Smooth muscle cell (in vitro differentiated cells): ENCODE results near the gene XRCC3. TPM values are rescaled to one million over a fixed set of nuclear protein-coding genes. Genes with fewer than 3 reads are reported as not detected.

Source experiments
- DNase-seq: peaks from one replicate; lab custom pipeline; 2025; ENCODE audit not compliant: unreplicated experiment; lab: John Stamatoyannopoulos, UW
- H2AFZ ChIP-seq: fragments of 200-600 bp; sonication (generic); 2 replicates; pipeline ENCODE4 v1.6.0; 2016; ENCODE audit warnings: antibody characterized with exemption, low read depth, mild to moderate bottlenecking
- H3F3A ChIP-seq: fragments of 200-600 bp; sonication (generic); 2 replicates; pipeline ENCODE4 v1.6.0; 2017; ENCODE audit warnings: antibody characterized with exemption, low read depth
- H3K27ac ChIP-seq: fragments of 200-600 bp; sonication (generic); 2 replicates; pipeline ENCODE4 v1.5.1; 2016; ENCODE audit warnings: low read depth, mild to moderate bottlenecking
- H3K27me3 ChIP-seq: fragments of 200-600 bp; sonication (generic); 2 replicates; pipeline ENCODE4 v1.6.1; 2016; ENCODE audit warnings: low read depth, mild to moderate bottlenecking
- H3K36me3 ChIP-seq: fragments of 200-600 bp; sonication (generic); 2 replicates; pipeline ENCODE4 v1.5.1; 2016; ENCODE audit warnings: low read depth
- H3K4me1 ChIP-seq: fragments of 200-600 bp; sonication (generic); 2 replicates; pipeline ENCODE4 v1.5.1; 2016; ENCODE audit warnings: low read depth
- H3K4me2 ChIP-seq: fragments of 200-600 bp; sonication (generic); 2 replicates; pipeline ENCODE4 v1.6.0; 2016; ENCODE audit warnings: mild to moderate bottlenecking
- H3K4me3 ChIP-seq: fragments of 200-600 bp; sonication (generic); 2 replicates; pipeline ENCODE4 v1.5.1; 2016; ENCODE audit warnings: mild to moderate bottlenecking
- H3K79me2 ChIP-seq: fragments of 200-600 bp; sonication (generic); 2 replicates; pipeline ENCODE4 v1.6.0; 2016; ENCODE audit warnings: low read depth, mild to moderate bottlenecking
- H3K9ac ChIP-seq: fragments of 200-600 bp; sonication (generic); 2 replicates; pipeline ENCODE4 v1.6.0; 2016; ENCODE audit warnings: low read depth
- H3K9me3 ChIP-seq: fragments of 200-600 bp; sonication (generic); replicated peaks from 2 replicates; pipeline ENCODE4 v1.5.1; 2016; ENCODE audit warnings: low read depth
- H4K20me1 ChIP-seq: fragments of 200-600 bp; sonication (generic); 2 replicates; pipeline ENCODE4 v1.6.0; 2016; ENCODE audit warnings: low read depth
- WGBS: methylation state at CpG from one replicate; pipeline ENCODE4 v1.1.7; 2016; ENCODE audit warnings: low lambda C conversion rate; 5-methylcytosine and 5-hydroxymethylcytosine counted together
- polyA plus RNA-seq: library from polyadenylated mRNA; unstranded; fragments of >200 nt; fragmentation: Nextera tagmentation; extraction: Ambion mirVana; gene quantifications from 2 replicates; pipeline ENCODE4 v1.2.1, GENCODE V29; 2016
- total RNA-seq: library from RNA; depleted of rRNA; stranded (reverse); fragments of >200 nt; gene quantifications from 2 replicates; pipeline ENCODE4 v1.2.3, GENCODE V29; 2014
- TF ChIP-seq, protein P1 (sequence below): fragments of 200-600 bp; sonication (generic); IDR thresholded peaks from 2 replicates; pipeline ENCODE4 v1.5.1; 2017; ENCODE audit warnings: borderline replicate concordance, mild to moderate bottlenecking, antibody characterized with exemption; ENCODE audit not compliant: insufficient read depth, poor library complexity, severe bottlenecking

The XRCC3 gene
- total and polyA plus RNA-seq, 2 experiments from 2014 or later = 8.3 to 10.5 TPM

GRCh38 chr14:103686831-103687485, 28.3 kb downstream of the XRCC3 start:
- peak overlapping the region; percentile 38 for H3K27ac ChIP-seq
- no peak for DNase-seq
- H3K4me3 ChIP-seq = no peak overlapping the region
- H2AFZ ChIP-seq = no peak overlapping the region
- no peaks in the 10 kb centered on the region for H3K27me3 ChIP-seq
- H4K20me1 ChIP-seq = peaks cover 98% of the 10 kb centered on the region
- H3K9ac ChIP-seq = no peak overlapping the region
- no peaks in the 10 kb centered on the region for H3K9me3 ChIP-seq
- H3F3A ChIP-seq = no peaks in the 10 kb centered on the region
- H3K4me2 ChIP-seq = no peak overlapping the region
- no peaks in the 10 kb centered on the region for H3K4me1 ChIP-seq
- WGBS = 95% methylated on average over 19 of the region's 19 CpGs
- peaks cover 11% of the 10 kb centered on the region for H3K36me3 ChIP-seq
- peaks cover 38% of the 10 kb centered on the region for H3K79me2 ChIP-seq
- TF ChIP-seq, protein P1, sequence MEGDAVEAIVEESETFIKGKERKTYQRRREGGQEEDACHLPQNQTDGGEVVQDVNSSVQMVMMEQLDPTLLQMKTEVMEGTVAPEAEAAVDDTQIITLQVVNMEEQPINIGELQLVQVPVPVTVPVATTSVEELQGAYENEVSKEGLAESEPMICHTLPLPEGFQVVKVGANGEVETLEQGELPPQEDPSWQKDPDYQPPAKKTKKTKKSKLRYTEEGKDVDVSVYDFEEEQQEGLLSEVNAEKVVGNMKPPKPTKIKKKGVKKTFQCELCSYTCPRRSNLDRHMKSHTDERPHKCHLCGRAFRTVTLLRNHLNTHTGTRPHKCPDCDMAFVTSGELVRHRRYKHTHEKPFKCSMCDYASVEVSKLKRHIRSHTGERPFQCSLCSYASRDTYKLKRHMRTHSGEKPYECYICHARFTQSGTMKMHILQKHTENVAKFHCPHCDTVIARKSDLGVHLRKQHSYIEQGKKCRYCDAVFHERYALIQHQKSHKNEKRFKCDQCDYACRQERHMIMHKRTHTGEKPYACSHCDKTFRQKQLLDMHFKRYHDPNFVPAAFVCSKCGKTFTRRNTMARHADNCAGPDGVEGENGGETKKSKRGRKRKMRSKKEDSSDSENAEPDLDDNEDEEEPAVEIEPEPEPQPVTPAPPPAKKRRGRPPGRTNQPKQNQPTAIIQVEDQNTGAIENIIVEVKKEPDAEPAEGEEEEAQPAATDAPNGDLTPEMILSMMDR = no peak

DNA sequence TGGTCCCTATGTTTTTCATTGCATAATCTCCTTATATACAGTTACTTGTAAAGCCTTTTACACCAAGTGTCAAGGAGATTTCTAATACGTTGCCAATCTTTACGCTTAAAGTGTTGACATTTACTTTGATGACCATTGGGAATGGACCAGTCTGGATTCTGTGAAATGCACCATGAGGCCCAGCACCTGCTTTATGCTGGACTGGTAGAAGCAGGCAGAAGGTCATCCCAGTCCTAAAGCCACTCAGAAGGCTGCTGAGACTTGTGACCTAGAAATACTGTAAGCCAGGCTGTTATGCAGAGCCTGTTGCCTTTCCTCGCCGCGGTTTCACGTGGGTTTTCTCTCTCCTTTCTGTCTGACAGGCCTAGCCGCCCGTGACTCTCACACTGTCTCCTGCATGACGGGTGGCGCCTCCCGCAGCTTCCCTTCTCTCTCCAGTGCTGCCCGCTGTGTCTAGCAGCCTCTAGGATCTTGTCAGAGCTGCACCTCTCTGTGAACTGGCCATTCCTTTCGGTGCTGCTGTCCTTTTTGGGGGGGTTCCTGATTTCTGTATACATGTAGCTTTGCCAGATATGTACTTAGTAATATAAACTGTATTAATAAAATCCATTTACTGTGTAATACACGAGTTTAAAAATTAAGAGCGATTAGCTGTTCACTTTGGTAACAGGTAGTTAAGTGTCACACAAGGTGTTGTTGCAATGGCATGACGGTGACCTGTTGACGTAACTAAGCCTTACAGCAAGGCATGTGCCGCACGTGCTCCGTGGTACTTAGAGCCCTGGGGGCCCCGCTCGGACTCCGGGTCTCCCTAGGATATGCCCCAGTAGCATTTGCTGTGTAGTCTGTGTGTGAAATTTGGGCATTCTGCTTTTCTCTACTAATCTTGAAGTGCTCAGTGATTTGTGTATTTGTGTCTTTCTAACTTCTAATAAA, 29.7 kb downstream of the XRCC3 start:
- Histone ChIP-seq H4K20me1 (peaks cover 98% of the 10 kb centered on the region), H3K27ac (no peak overlapping the region), H3K79me2 (peaks cover 33% of the 10 kb centered on the region), H3K9me3 (no peaks in the 10 kb centered on the region), H3K4me1 (no peaks in the 10 kb centered on the region), H3K27me3 (no peaks in the 10 kb centered on the region), H3K4me2 (no peak overlapping the region), H2AFZ (no peak overlapping the region), H3F3A (peaks cover 2% of the 10 kb centered on the region), H3K9ac (no peak overlapping the region), H3K36me3 (peaks cover 23% of the 10 kb centered on the region), H3K4me3 (no peak overlapping the region)
- DNase-seq = no peak
- 96% methylated on average over 23 of the region's 23 CpGs for WGBS
- TF ChIP-seq, protein P1 = no peak

DNA sequence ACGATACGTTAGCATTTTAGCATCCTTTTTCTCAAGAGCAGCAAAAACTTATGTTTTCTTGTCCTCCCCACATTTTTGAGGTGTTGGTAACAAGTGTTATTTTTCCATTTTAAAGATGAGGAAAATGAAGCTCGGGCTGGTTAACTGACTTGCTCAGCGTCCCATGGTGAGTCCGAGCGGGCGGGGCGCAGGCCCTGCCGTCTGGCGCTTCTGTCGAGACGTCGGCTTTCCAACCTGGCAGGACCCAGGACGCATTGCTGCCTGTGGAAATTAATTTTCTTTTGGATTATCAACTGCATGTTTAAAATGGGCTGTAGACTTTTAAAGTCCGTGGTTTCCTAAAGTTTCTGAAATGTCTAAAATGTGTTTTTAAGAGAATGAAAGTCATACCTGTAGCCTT, 30.4 kb downstream of the XRCC3 start:
- Histone ChIP-seq H3K4me3 (no peak overlapping the region), H3F3A (peaks cover 3% of the 10 kb centered on the region), H2AFZ (no peak overlapping the region), H3K9me3 (no peaks in the 10 kb centered on the region), H3K27ac (no peak overlapping the region), H3K79me2 (peaks cover 28% of the 10 kb centered on the region), H3K27me3 (no peaks in the 10 kb centered on the region), H3K4me2 (no peak overlapping the region), H3K36me3 (peaks cover 23% of the 10 kb centered on the region), H3K4me1 (no peaks in the 10 kb centered on the region), H3K9ac (no peak overlapping the region), H4K20me1 (peaks cover 98% of the 10 kb centered on the region)
- TF ChIP-seq, protein P1 = no peak
- DNase-seq = no peak
- WGBS = 97% methylated on average over 15 of the region's 15 CpGs
